Stimulated activated CD4-positive, alpha-beta T cell treated with anti-CD3 and anti-CD28 coated beads, TNF-alpha, amount 100 ng/mL, for 48 hours (primary cell): ENCODE results near the gene LETMD1.
"Not testable (repeated sequence)": the region's sequence is repeated elsewhere in the genome, so short reads cannot be mapped to it uniquely, and the experiment has no call there.

Experiments used
- DNase-seq, 3 donors: peaks; one replicate each; pipeline ENCODE4 v3.0.0-alpha.2; 2020; ENCODE audit warnings: low read depth in 3 of 3

LETMD1 gene

GRCh38 chr12:51077930-51078329 is 29.8 kb downstream of the LETMD1 start:
- no peak for DNase-seq

GRCh38 chr12:51078346-51078745 is 30.2 kb downstream of the LETMD1 start:
- DNase-seq: not testable (repeated sequence)

GRCh38 chr12:51078866-51079265 is 30.7 kb downstream of the LETMD1 start:
- not testable (repeated sequence) for DNase-seq

DNA sequence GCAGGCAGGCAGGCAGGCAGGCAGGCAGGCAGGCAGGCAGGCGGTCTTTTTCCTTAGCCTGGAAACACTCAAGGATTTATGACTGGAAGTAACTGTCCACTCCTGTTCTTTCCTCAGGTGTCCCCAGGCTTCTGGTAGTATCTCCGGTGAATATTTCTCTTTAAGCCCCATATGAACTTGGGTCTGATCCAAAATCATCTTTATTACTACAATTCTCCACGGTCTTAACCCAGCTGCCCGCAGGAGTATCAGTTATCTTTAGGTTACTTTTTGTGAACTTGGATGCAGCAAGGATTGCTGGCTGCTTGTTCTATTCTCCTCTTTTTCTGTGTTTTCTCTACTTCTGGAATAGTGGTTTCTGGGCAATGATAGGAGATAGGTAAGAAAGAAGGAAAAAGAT is 32.0 kb downstream of the LETMD1 start:
- no peak for DNase-seq

DNA sequence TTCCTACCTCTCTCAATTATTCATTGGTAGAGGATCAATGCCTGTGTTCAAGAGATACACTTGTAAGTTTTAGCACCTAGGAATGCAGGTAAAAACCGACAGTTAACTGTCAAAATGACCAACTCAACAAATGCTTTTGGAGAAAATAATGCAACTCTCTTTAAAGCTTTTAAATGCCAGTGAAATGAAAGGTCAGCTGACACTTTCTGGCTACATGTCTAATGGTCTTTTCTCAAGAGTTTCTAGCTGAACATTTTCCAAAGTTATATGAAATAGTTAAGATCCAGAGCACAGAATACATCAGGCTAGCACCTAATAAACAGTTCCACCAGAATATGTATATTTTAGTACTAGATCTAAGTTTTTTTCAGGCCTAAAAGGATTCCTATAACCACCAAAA is 33.3 kb downstream of the LETMD1 start:
- no peak for DNase-seq

DNA sequence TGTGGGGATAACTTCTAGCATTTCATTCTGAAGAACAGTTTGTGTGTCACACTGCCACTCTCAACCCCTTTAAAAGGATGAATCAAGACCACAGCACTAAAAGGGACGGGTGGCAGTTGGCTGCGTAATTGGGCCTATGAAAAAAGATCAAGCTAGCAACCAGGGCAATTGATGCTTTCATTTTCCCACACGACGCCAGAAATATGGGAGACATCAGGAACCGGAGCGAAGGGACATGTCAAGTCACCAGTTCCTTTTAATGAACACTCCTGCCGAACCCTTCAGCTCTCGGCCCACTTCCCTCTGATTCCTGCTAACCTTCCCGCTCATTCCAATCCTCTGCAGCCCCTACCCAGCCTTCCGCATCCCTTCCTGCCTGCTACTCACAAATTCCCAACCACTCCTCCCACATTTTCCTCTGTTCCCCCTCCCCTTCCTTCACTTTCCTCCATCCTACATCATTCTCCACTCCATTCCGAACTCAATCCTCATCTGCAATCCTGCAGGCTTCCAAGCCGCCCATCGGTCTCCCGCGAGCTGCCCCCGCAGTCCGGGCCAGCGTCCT is 34.5 kb downstream of the LETMD1 start:
- DNase-seq: peak in 1 of 3 donors; percentile 6

GRCh38 chr12:51083126-51083833 is 35.2 kb downstream of the LETMD1 start, which contains the start of gene CSRNP2:
Gene CSRNP2 (minus strand): TSS chr12:51083596. CDS start chr12:51076561, 7,035 bp downstream.
- peak; percentile 90 to 94 (median 93) for DNase-seq

GRCh38 chr12:51085757-51086156 is 37.6 kb downstream of the LETMD1 start:
- DNase-seq: no peak

DNA sequence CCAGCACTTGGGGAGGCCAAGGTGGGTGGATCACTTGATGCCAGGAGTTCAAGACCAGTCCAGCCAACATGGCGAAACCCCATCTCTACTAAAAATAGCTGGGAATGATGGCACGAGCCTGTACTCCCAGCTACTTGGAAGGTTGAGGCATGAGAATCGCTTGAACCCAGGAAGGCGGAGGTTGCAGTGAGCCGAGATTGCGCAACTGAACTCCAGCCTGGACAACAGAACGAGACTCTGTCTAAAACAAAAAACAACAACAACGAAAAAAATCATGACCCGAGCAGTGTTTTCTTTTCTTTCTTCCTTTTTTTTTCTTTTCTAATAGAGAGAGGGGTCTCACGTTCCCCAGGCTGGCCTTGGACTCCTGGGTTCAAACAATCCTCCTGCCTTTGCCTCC is 38.8 kb downstream of the LETMD1 start:
- no peak for DNase-seq

DNA sequence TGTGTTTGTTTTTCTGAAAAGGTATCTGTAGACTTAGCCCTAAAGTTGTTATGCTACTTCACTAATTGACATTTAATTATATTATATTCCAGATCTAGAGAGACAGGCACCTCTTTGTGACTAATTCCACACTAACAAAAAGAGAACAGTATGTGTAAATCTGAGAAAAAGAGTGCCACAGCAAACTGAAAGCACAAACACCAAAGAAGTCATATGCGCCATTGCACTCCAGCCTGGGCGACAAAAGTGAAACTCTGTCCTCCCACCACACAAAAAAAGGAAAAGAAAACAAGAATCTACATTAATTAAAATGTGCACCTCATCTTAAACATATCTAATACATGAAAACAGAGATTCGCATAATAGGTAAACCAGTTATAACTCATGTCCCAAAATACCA is 39.7 kb downstream of the LETMD1 start:
- peak in 1 of 3 donors; percentile 9 for DNase-seq

- no peak for DNase-seq
Observed at GRCh38 chr12:51090705-51091229, 42.6 kb downstream of the LETMD1 start.

DNA sequence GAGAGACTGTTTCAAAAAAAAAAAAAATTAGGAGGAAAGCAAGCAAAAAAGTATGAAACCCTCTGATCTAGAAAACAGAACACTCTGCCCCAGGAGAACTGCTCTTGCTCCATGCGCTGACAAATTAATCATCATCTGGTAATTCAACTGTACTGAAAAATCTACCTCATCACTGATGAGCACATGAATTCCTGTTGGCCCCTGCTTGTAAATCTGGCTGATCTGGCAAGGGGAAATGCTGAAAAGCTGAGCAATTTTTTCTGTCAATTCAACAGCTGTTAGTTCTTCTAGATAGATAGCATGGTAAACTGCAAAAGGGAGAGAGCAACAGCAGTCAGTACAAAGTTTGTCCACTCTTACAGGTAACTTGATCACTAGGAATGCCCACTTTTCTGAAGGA is 50.5 kb downstream of the LETMD1 start:
- no peak for DNase-seq

DNA sequence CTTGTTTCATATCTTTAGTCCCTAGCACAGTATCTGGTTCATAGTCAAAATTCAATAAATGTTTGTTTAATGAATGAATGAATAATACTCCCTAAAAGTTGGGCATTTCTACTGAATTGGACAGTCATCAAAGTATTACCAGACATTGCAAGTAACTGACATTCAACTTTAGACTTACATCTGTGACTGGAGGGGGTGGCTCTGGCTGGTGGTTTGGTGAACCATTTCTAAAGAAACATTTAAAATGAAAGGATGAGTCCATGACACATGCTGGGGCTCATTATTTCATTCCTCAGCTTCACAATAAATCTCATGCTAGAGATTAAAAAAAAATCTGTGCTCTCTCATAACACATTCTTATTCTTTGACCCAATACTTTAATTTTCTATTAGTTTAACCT is 55.9 kb downstream of the LETMD1 start:
- peak in 1 of 3 donors; percentile 24 for DNase-seq

- no peak for DNase-seq
Observed at GRCh38 chr12:51108136-51108535, 60.0 kb downstream of the LETMD1 start.
